Panc1 (cell line): Measurements from ENCODE around the gene C1orf74. TPM values are rescaled to one million over a fixed set of nuclear protein-coding genes. Genes with fewer than 3 reads are reported as not detected.

Source experiments
- ATAC-seq: fragments of 200-7000 bp; cut with Tn5 transposase; 2 replicates; pipeline ENCODE4 v1.9.1; 2020; ENCODE audit warnings: mild to moderate bottlenecking, moderate library complexity
- BruUV-seq: library from RNA; stranded (reverse); fragments of 400-500 nt; replicated peaks from 2 replicates; lab custom pipeline; 2021; lab: Mats Ljungman, UMichigan
- CTCF ChIA-PET: fragments of 300-600 bp; sonication (Branson Sonifier 250); formaldehyde crosslinking; loops from one replicate; lab custom pipeline; 2022; ENCODE audit warnings: antibody characterized with exemption; lab: Charles Lee
- POLR2A ChIA-PET: fragments of 300-600 bp; sonication (Branson Sonifier 250); formaldehyde crosslinking; loops from one replicate; lab custom pipeline; 2022; ENCODE audit warnings: antibody characterized with exemption; lab: Charles Lee
- DNase-seq: peaks from one replicate; pipeline ENCODE4 v3.0.0-alpha.2; 2010; ENCODE audit warnings: low read depth, low spot score
- H3K27ac ChIP-seq: 2 replicates; pipeline ENCODE4 v1.5.1; 2011; ENCODE audit warnings: mild to moderate bottlenecking, low read length, inconsistent platforms
- H3K27me3 ChIP-seq: fragments of 200-500 bp; sonication (Bioruptor generic); 2 replicates; pipeline ENCODE4 v1.6.0; 2014; ENCODE audit warnings: low read length, inconsistent platforms; ENCODE audit not compliant: control insufficient read depth, insufficient read depth
- H3K36me3 ChIP-seq: fragments of 200-500 bp; sonication (Bioruptor generic); 2 replicates; pipeline ENCODE4 v1.5.1; 2014; ENCODE audit warnings: inconsistent platforms, mild to moderate bottlenecking, low read length, moderate library complexity; ENCODE audit not compliant: control insufficient read depth, insufficient read depth
- H3K4me1 ChIP-seq: 2 replicates; pipeline ENCODE4 v1.5.1; 2011; ENCODE audit warnings: inconsistent platforms, mild to moderate bottlenecking, low read length, moderate library complexity; ENCODE audit not compliant: control insufficient read depth, insufficient read depth
- H3K4me3 ChIP-seq, 2 experiments: 2 replicates each; pipeline ENCODE4 v1.5.1; 2011 to 2012; ENCODE audit warnings: low read depth in 2 of 2, low read length in 2 of 2, mild to moderate bottlenecking in 2 of 2, inconsistent platforms in 1 of 2, moderate library complexity in 1 of 2
- H3K9me3 ChIP-seq: fragments of 200-500 bp; sonication (Bioruptor generic); 2 replicates; pipeline ENCODE4 v1.5.1; 2014; ENCODE audit warnings: low read depth, mild to moderate bottlenecking, inconsistent platforms, low read length, moderate library complexity; ENCODE audit not compliant: control insufficient read depth, insufficient read depth
- POLR2AphosphoS5 ChIP-seq: IDR thresholded peaks from 2 replicates; pipeline ENCODE4 v1.6.1; 2012; ENCODE audit warnings: mild to moderate bottlenecking, low read depth, low read length, moderate library complexity
- SIN3A ChIP-seq: IDR thresholded peaks from 2 replicates; pipeline ENCODE4 v1.6.1; 2012; ENCODE audit warnings: low read depth, mild to moderate bottlenecking, low read length, moderate library complexity, borderline replicate concordance; ENCODE audit not compliant: insufficient read depth
- TCF7L2 ChIP-seq: IDR thresholded peaks from 2 replicates; pipeline ENCODE4 v1.6.1; 2011; ENCODE audit warnings: mild to moderate bottlenecking, low read depth, low read length, inconsistent platforms
- in situ Hi-C: cut with HindIII; loops from 2 replicates; pipeline ENCODE4 v1.10.0; 2016; ENCODE audit warnings: low sequenced_read_pairs, low pct_unique_long_range_greater_than_20kb
- intact Hi-C: fragments of 100-400 bp; cut with micrococcal nuclease; formaldehyde crosslinking; loops from one replicate; pipeline ENCODE4 v1.10.0; 2022; ENCODE audit not compliant: unreplicated experiment
- total RNA-seq: library from RNA; stranded (reverse); gene quantifications from one replicate; pipeline ENCODE4 v1.2.1, GENCODE V29; 2021; ENCODE audit not compliant: unreplicated experiment
- TF ChIP-seq, protein P1 (sequence below), 2 experiments: IDR thresholded peaks; 2 replicates each; pipeline ENCODE4 v1.6.1; 2011 to 2012; ENCODE audit warnings: low read depth in 2 of 2, control low read depth in 1 of 2, low read length in 1 of 2, mild to moderate bottlenecking in 1 of 2, moderate library complexity in 1 of 2; ENCODE audit not compliant: insufficient read depth in 1 of 2
- TF ChIP-seq, protein P2 (sequence below): fragments of 450-650 bp; IDR thresholded peaks from 2 replicates; pipeline ENCODE4 v1.5.1; 2017; ENCODE audit warnings: mild to moderate bottlenecking

C1orf74 gene
- total RNA-seq, 1 experiment from 2014 or later: 1.7 TPM

DNA sequence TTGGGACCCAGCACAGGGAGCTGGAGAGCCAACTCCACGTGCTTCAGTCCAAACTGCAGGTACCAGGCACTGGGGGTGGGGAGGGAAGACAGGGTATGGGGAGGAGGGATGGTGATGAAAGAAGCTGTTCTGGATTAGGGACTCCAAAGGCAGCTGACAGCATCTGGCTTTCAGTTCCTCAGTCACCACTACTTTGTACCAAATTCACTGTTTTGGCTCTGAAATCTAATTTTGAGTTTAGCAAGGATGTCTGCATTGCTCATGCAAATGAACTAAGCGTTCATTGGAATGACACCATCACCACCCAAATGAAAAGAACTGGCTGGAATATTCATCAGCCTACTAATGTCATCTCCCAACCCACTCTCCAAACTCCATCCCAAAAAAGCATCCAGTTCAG is 8.7 kb downstream of the C1orf74 start:
- no peak overlapping the region for H3K4me3 ChIP-seq
- no peaks in the 10 kb centered on the region for H3K4me1 ChIP-seq
- H3K27ac ChIP-seq: no peak overlapping the region
- no peaks in the 10 kb centered on the region for H3K27me3 ChIP-seq
- in situ Hi-C loops (no loop called here), intact Hi-C loops (no loop called here)
- POLR2A ChIA-PET: interaction anchor here (0.5 kb wide), 1 partner anchor 77 kb away, joined by 3 read pairs; no protein-coding TSS in a partner anchor
- no peaks in the 10 kb centered on the region for H3K36me3 ChIP-seq
- CTCF ChIA-PET: no interaction called here
- BruUV-seq: no TSS peak
- H3K9me3 ChIP-seq: no peaks in the 10 kb centered on the region
- DNase-seq (no peak), ATAC-seq (no peak)
- TF ChIP-seq TCF7L2: no peak
- TF ChIP-seq, protein P1, sequence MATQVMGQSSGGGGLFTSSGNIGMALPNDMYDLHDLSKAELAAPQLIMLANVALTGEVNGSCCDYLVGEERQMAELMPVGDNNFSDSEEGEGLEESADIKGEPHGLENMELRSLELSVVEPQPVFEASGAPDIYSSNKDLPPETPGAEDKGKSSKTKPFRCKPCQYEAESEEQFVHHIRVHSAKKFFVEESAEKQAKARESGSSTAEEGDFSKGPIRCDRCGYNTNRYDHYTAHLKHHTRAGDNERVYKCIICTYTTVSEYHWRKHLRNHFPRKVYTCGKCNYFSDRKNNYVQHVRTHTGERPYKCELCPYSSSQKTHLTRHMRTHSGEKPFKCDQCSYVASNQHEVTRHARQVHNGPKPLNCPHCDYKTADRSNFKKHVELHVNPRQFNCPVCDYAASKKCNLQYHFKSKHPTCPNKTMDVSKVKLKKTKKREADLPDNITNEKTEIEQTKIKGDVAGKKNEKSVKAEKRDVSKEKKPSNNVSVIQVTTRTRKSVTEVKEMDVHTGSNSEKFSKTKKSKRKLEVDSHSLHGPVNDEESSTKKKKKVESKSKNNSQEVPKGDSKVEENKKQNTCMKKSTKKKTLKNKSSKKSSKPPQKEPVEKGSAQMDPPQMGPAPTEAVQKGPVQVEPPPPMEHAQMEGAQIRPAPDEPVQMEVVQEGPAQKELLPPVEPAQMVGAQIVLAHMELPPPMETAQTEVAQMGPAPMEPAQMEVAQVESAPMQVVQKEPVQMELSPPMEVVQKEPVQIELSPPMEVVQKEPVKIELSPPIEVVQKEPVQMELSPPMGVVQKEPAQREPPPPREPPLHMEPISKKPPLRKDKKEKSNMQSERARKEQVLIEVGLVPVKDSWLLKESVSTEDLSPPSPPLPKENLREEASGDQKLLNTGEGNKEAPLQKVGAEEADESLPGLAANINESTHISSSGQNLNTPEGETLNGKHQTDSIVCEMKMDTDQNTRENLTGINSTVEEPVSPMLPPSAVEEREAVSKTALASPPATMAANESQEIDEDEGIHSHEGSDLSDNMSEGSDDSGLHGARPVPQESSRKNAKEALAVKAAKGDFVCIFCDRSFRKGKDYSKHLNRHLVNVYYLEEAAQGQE (IDR thresholded peaks at IDR 0.05; ENCODE audit: insufficient read depth in 1 of 2, low read depth in 2 of 2, low read length in 1 of 2): no peak
- no peak for TF ChIP-seq POLR2AphosphoS5
- TF ChIP-seq, protein P2, sequence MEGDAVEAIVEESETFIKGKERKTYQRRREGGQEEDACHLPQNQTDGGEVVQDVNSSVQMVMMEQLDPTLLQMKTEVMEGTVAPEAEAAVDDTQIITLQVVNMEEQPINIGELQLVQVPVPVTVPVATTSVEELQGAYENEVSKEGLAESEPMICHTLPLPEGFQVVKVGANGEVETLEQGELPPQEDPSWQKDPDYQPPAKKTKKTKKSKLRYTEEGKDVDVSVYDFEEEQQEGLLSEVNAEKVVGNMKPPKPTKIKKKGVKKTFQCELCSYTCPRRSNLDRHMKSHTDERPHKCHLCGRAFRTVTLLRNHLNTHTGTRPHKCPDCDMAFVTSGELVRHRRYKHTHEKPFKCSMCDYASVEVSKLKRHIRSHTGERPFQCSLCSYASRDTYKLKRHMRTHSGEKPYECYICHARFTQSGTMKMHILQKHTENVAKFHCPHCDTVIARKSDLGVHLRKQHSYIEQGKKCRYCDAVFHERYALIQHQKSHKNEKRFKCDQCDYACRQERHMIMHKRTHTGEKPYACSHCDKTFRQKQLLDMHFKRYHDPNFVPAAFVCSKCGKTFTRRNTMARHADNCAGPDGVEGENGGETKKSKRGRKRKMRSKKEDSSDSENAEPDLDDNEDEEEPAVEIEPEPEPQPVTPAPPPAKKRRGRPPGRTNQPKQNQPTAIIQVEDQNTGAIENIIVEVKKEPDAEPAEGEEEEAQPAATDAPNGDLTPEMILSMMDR: no peak
- no peak for TF ChIP-seq SIN3A

- in situ Hi-C loops (no loop called here), intact Hi-C loops (no loop called here)
- no TSS peak for BruUV-seq
- no peaks in the 10 kb centered on the region for H3K27me3 ChIP-seq
- ChIA-PET POLR2A (no interaction called here), CTCF (no interaction called here)
- no peak overlapping the region for H3K27ac ChIP-seq
- no peak for DNase-seq
- H3K36me3 ChIP-seq: no peaks in the 10 kb centered on the region
- ATAC-seq: no peak
- H3K9me3 ChIP-seq: no peaks in the 10 kb centered on the region
- no peaks in the 10 kb centered on the region for H3K4me1 ChIP-seq
- TF ChIP-seq, protein P1 (IDR thresholded peaks at IDR 0.05; ENCODE audit: insufficient read depth in 1 of 2, low read depth in 2 of 2, low read length in 1 of 2): no peak
- no peak for TF ChIP-seq SIN3A
- TF ChIP-seq TCF7L2: no peak
- TF ChIP-seq POLR2AphosphoS5: no peak
- TF ChIP-seq, protein P2: no peak
- H3K4me3 ChIP-seq: no peak overlapping the region
Measured at GRCh38 chr1:209774592-209774991, 9.8 kb downstream of the C1orf74 start.
